Body of pancreas (tissue), 4 donors: ENCODE data around the gene LRP1. TPM values are rescaled to one million over a fixed set of nuclear protein-coding genes. Genes with fewer than 3 reads are reported as not detected.

Experiments used
- ATAC-seq: fragments of 150-250 bp; one replicate; pipeline ENCODE4 v1.9.1; 2016
- DNase-seq, 4 donors: peaks; one replicate each; pipeline ENCODE4 v3.0.0-alpha.2; 2019
- H3K27ac ChIP-seq, 4 donors: fragments of 200-600 bp; sonication (generic); 1 replicate in 3 of 4; 2 replicates in 1 of 4; pipeline versions ENCODE4 v1.5.1 to v1.6.1; 2016 to 2019; ENCODE audit warnings: mild to moderate bottlenecking in 1 of 4, mixed read lengths in 1 of 4, moderate library complexity in 1 of 4
- H3K27me3 ChIP-seq, 2 donors: fragments of 200-600 bp; sonication (generic); one replicate each; pipeline ENCODE4 v1.6.0; 2016; ENCODE audit warnings: mild to moderate bottlenecking in 1 of 2
- H3K36me3 ChIP-seq, 2 donors: fragments of 200-600 bp; sonication (generic); replicated peaks in 1 of 2; 2 replicates each; pipeline ENCODE4 v1.5.1; 2016; ENCODE audit warnings: low read depth in 2 of 2; ENCODE audit not compliant: insufficient read depth in 1 of 2
- H3K4me1 ChIP-seq: fragments of 200-600 bp; sonication (generic); one replicate; pipeline ENCODE4 v1.6.0; 2016
- H3K4me3 ChIP-seq, 2 donors: fragments of 200-600 bp; sonication (generic); 1 replicate in 1 of 2; 2 replicates in 1 of 2; pipeline ENCODE4 v1.5.1; 2016 to 2019
- H3K9me3 ChIP-seq, 3 donors: fragments of 200-600 bp; sonication (generic); 1 replicate in 2 of 3; 2 replicates in 1 of 3; pipeline ENCODE4 v1.5.1; 2016
- CTCF ChIP-seq, 7 experiments: fragments of 450-650 bp in 4 of 7; fragments of 200-600 bp in 3 of 7; sonication (generic) in 3 of 7; IDR thresholded peaks; one replicate each; pipeline ENCODE4 v1.5.1; 2016 to 2019; ENCODE audit warnings: antibody characterized with exemption in 7 of 7
- POLR2A ChIP-seq, 3 donors: fragments of 450-650 bp; IDR thresholded peaks; one replicate each; pipeline ENCODE4 v1.6.1; 2016; ENCODE audit warnings: antibody characterized with exemption in 3 of 3, mild to moderate bottlenecking in 2 of 3
- WGBS, 2 donors: methylation state at CpG; one replicate each; pipeline ENCODE4 v1.1.5; 2017; 5-methylcytosine and 5-hydroxymethylcytosine counted together
- intact Hi-C: fragments of 100-400 bp; cut with DNase I; formaldehyde crosslinking; loops from one replicate; pipeline ENCODE4 v1.15.1; 2023
- total RNA-seq, 2 donors: library from RNA; depleted of rRNA; stranded (reverse); fragments of >200 nt; gene quantifications; one replicate each; pipeline ENCODE4 v1.1.0, GENCODE V29; 2016

LRP1 gene
- total RNA-seq, 2 donors from 2014 or later: 61.2 to 162 TPM

GRCh38 chr12:57195611-57196371 is 67.5 kb downstream of the LRP1 start:
- Histone ChIP-seq H3K9me3 (no peaks in the 10 kb centered on the region), H3K27ac (no peak overlapping the region), H3K27me3 (no peaks in the 10 kb centered on the region), H3K36me3 (peaks cover 0 to 2% of the 10 kb centered on the region in 2 donors), H3K4me1 (no peaks in the 10 kb centered on the region), H3K4me3 (no peak overlapping the region)
- 81 to 83% methylated on average over 9 to 29 of the region's 34 CpGs for WGBS, 2 donors
- DNase-seq (no peak), ATAC-seq (peak; percentile 9)
- no peak for TF ChIP-seq POLR2A (IDR thresholded peaks at IDR 0.05)
- TF ChIP-seq CTCF (IDR thresholded peaks at IDR 0.05): no peak
- intact Hi-C loops: no loop called here

- ATAC-seq: no peak
- H3K36me3 ChIP-seq: peaks cover 0 to 2% of the 10 kb centered on the region in 2 donors
- no peak for DNase-seq
- no peaks in the 10 kb centered on the region for H3K4me1 ChIP-seq
- no peak overlapping the region for H3K4me3 ChIP-seq
- H3K27ac ChIP-seq: no peak overlapping the region
- H3K27me3 ChIP-seq: no peaks in the 10 kb centered on the region
- intact Hi-C loops: no loop called here
- TF ChIP-seq CTCF (IDR thresholded peaks at IDR 0.05): no peak
- 59 to 60% methylated on average over 4 of the region's 4 CpGs for WGBS, 2 donors
- H3K9me3 ChIP-seq: no peaks in the 10 kb centered on the region
Observed at GRCh38 chr12:57196439-57196838, 68.2 kb downstream of the LRP1 start.

GRCh38 chr12:57196956-57197355 is 68.7 kb downstream of the LRP1 start:
- no peaks in the 10 kb centered on the region for H3K27me3 ChIP-seq
- H3K36me3 ChIP-seq: peaks cover 0 to 2% of the 10 kb centered on the region in 2 donors
- H3K27ac ChIP-seq: no peak overlapping the region
- WGBS, 2 donors: 83 to 93% methylated on average over 5 to 22 of the region's 22 CpGs
- no peak overlapping the region for H3K4me3 ChIP-seq
- H3K4me1 ChIP-seq: no peaks in the 10 kb centered on the region
- no peak for TF ChIP-seq CTCF (IDR thresholded peaks at IDR 0.05)
- TF ChIP-seq POLR2A (IDR thresholded peaks at IDR 0.05): no peak
- DNase-seq: no peak
- no peak for ATAC-seq
- intact Hi-C loops: no loop called here
- H3K9me3 ChIP-seq: no peaks in the 10 kb centered on the region

- Histone ChIP-seq H3K4me3 (no peak overlapping the region), H3K27me3 (no peaks in the 10 kb centered on the region), H3K4me1 (no peaks in the 10 kb centered on the region), H3K27ac (no peak overlapping the region), H3K36me3 (peaks cover 0 to 2% of the 10 kb centered on the region in 2 donors), H3K9me3 (no peaks in the 10 kb centered on the region)
- TF ChIP-seq POLR2A (IDR thresholded peaks at IDR 0.05) (no peak), CTCF (IDR thresholded peaks at IDR 0.05) (no peak)
- DNase-seq (no peak), ATAC-seq (no peak)
- intact Hi-C loops: no loop called here
- WGBS, 2 donors: 88 to 95% methylated on average over 10 to 16 of the region's 17 CpGs
Observed at GRCh38 chr12:57198329-57198728, 70.0 kb downstream of the LRP1 start.

- TF ChIP-seq POLR2A (IDR thresholded peaks at IDR 0.05) (no peak), CTCF (IDR thresholded peaks at IDR 0.05) (no peak)
- DNase-seq (no peak), ATAC-seq (no peak)
- H3K27me3 ChIP-seq: no peaks in the 10 kb centered on the region
- intact Hi-C loops: no loop called here
- no peak overlapping the region for H3K27ac ChIP-seq
- peaks cover 0 to 2% of the 10 kb centered on the region in 2 donors for H3K36me3 ChIP-seq
- H3K4me1 ChIP-seq: no peaks in the 10 kb centered on the region
- no peaks in the 10 kb centered on the region for H3K9me3 ChIP-seq
- H3K4me3 ChIP-seq: no peak overlapping the region
- WGBS, 2 donors: 75 to 83% methylated on average over 12 to 15 of the region's 15 CpGs
Observed at GRCh38 chr12:57199191-57199590, 70.9 kb downstream of the LRP1 start.
